NCI-H2171 (cell line): ENCODE measurements around the gene RNF220.
"Not testable (repeated sequence)": the region's sequence is repeated elsewhere in the genome, so short reads cannot be mapped to it uniquely, and the experiment has no call there.

Experiments used
- DNase-seq: peaks from one replicate; lab custom pipeline; 2025; lab: John Stamatoyannopoulos, UW

Gene RNF220

GRCh38 chr1:44653107-44653964, 248.3 kb downstream of the RNF220 start:
- no peak for DNase-seq

GRCh38 chr1:44654621-44655187, 249.6 kb downstream of the RNF220 start:
- no peak for DNase-seq

- DNase-seq: no peak
Measured at GRCh38 chr1:44655609-44656008, 250.6 kb downstream of the RNF220 start.

GRCh38 chr1:44659566-44659965, 254.5 kb downstream of the RNF220 start:
- no peak for DNase-seq

- DNase-seq: peak; percentile 70
Measured at GRCh38 chr1:44660176-44660575, 255.1 kb downstream of the RNF220 start.

GRCh38 chr1:44661781-44662682, 257.0 kb downstream of the RNF220 start:
- DNase-seq: peak; percentile 38

- no peak for DNase-seq
Measured at GRCh38 chr1:44662683-44663030, 257.6 kb downstream of the RNF220 start.

GRCh38 chr1:44663417-44663816, 258.4 kb downstream of the RNF220 start:
- no peak for DNase-seq

GRCh38 chr1:44664730-44665370, 259.8 kb downstream of the RNF220 start:
- DNase-seq: no peak

- DNase-seq: not testable (repeated sequence)
Measured at GRCh38 chr1:44666719-44667118, 261.7 kb downstream of the RNF220 start.

GRCh38 chr1:44670751-44671640, 265.9 kb downstream of the RNF220 start:
- DNase-seq: no peak

- DNase-seq: no peak
Measured at GRCh38 chr1:44672254-44672955, 267.4 kb downstream of the RNF220 start.

GRCh38 chr1:44672961-44673674, 268.1 kb downstream of the RNF220 start:
- no peak for DNase-seq

GRCh38 chr1:44673675-44674112, 268.6 kb downstream of the RNF220 start:
- DNase-seq: no peak

GRCh38 chr1:44674113-44675000, 269.3 kb downstream of the RNF220 start, which contains the start of the genes ARMH1 and TMEM53:
TSS of gene ARMH1 (plus strand) at chr1:44674714. CDS start at chr1:44689698, 14,984 bp downstream.
TSS of gene TMEM53 (minus strand) at chr1:44674481. CDS start at chr1:44674391, 90 bp downstream.
- peak; percentile 98 for DNase-seq

GRCh38 chr1:44675186-44675585, 270.1 kb downstream of the RNF220 start:
- no peak for DNase-seq

GRCh38 chr1:44676484-44677200, 271.6 kb downstream of the RNF220 start:
- no peak for DNase-seq
